Fibroblast of upper back skin (primary cell): Measurements from ENCODE around the gene GRIK4.
A peak's percentile ranks its signal among the peaks of the same experiment; 100 is the strongest.
"Not testable (repeated sequence)": the region's sequence is repeated elsewhere in the genome, so short reads cannot be mapped to it uniquely, and the experiment has no call there.

Source experiments
- DNase-seq: peaks from one replicate; pipeline ENCODE4 v3.0.0-alpha.2; 2013

GRIK4 gene

GRCh38 chr11:120577041-120577440 lies 65.5 kb downstream of the GRIK4 start:
- no peak for DNase-seq

GRCh38 chr11:120577624-120578363 lies 66.2 kb downstream of the GRIK4 start:
- DNase-seq: no peak

- DNase-seq: no peak
Measured at GRCh38 chr11:120578596-120579154, 67.1 kb downstream of the GRIK4 start.

- DNase-seq: no peak
Measured at GRCh38 chr11:120579611-120580031, 68.1 kb downstream of the GRIK4 start.

- DNase-seq: no peak
Measured at GRCh38 chr11:120581313-120581712, 69.8 kb downstream of the GRIK4 start.

- not testable (repeated sequence) for DNase-seq
Measured at GRCh38 chr11:120582535-120582934, 71.0 kb downstream of the GRIK4 start.

- no peak for DNase-seq
Measured at GRCh38 chr11:120586072-120586471, 74.5 kb downstream of the GRIK4 start.

GRCh38 chr11:120586728-120587127 lies 75.2 kb downstream of the GRIK4 start:
- DNase-seq: no peak

- no peak for DNase-seq
Measured at GRCh38 chr11:120587299-120587698, 75.8 kb downstream of the GRIK4 start.

- DNase-seq: no peak
Measured at GRCh38 chr11:120589376-120589775, 77.8 kb downstream of the GRIK4 start.

GRCh38 chr11:120590472-120590871 lies 78.9 kb downstream of the GRIK4 start:
- peak; percentile 25 for DNase-seq

- DNase-seq: no peak
Measured at GRCh38 chr11:120594746-120595145, 83.2 kb downstream of the GRIK4 start.

GRCh38 chr11:120595557-120595956 lies 84.0 kb downstream of the GRIK4 start:
- no peak for DNase-seq

GRCh38 chr11:120597250-120598215 lies 86.0 kb downstream of the GRIK4 start:
- no peak for DNase-seq

- no peak for DNase-seq
Measured at GRCh38 chr11:120598517-120599257, 87.1 kb downstream of the GRIK4 start.

- DNase-seq: no peak
Measured at GRCh38 chr11:120599816-120600420, 88.4 kb downstream of the GRIK4 start.

- peak; percentile 15 for DNase-seq
Measured at GRCh38 chr11:120601536-120601935, 90.0 kb downstream of the GRIK4 start.

- DNase-seq: no peak
Measured at GRCh38 chr11:120603071-120603470, 91.5 kb downstream of the GRIK4 start.

GRCh38 chr11:120605469-120605868 lies 93.9 kb downstream of the GRIK4 start:
- DNase-seq: no peak

GRCh38 chr11:120606211-120607010 lies 94.9 kb downstream of the GRIK4 start:
- no peak for DNase-seq

GRCh38 chr11:120608061-120608460 lies 96.5 kb downstream of the GRIK4 start:
- DNase-seq: no peak
